ENCODE results near the gene P2RX1.
A peak's percentile ranks its signal among the peaks of the same experiment; 100 is the strongest.

P2RX1 gene

GRCh38 chr17:3962217-3962964 lies 46.1 kb upstream of the P2RX1 start:
- H3K4me3 ChIP-seq (ENCODE audit: low read depth, low read length), result peak overlapping the region; percentile 92

GRCh38 chr17:3961564-3962047 lies 45.3 kb upstream of the P2RX1 start:
- no peak for TF ChIP-seq CTCF (IDR thresholded peaks at IDR 0.05; ENCODE audit: insufficient read depth, low read depth, low read length, missing control alignments)
- peak overlapping the region; percentile 23 for H3K4me3 ChIP-seq (ENCODE audit: low read depth, low read length)
- peak; percentile 82 for DNase-seq (ENCODE audit: low read depth)

More at GRCh38 chr17:3962217-3962964, 46.1 kb upstream of the P2RX1 start:
- no peak for TF ChIP-seq CTCF (IDR thresholded peaks at IDR 0.05; ENCODE audit: insufficient read depth, low read depth, low read length, missing control alignments)
- DNase-seq (ENCODE audit: low read depth), result no peak

GRCh38 chr17:3960764-3961163 lies 44.5 kb upstream of the P2RX1 start:
- no peak overlapping the region for H3K4me3 ChIP-seq (ENCODE audit: low read depth, low read length)
- DNase-seq (ENCODE audit: low read depth), result no peak
- TF ChIP-seq CTCF (IDR thresholded peaks at IDR 0.05; ENCODE audit: insufficient read depth, low read depth, low read length, missing control alignments), result no peak

GRCh38 chr17:3959921-3960601 lies 43.8 kb upstream of the P2RX1 start:
- DNase-seq (ENCODE audit: low read depth), result no peak
- H3K4me3 ChIP-seq (ENCODE audit: low read depth, low read length), result no peak overlapping the region
- TF ChIP-seq CTCF (IDR thresholded peaks at IDR 0.05; ENCODE audit: insufficient read depth, low read depth, low read length, missing control alignments), result no peak

- no peak for DNase-seq (ENCODE audit: low read depth)
- TF ChIP-seq CTCF (IDR thresholded peaks at IDR 0.05; ENCODE audit: insufficient read depth, low read depth, low read length, missing control alignments), result no peak
- no peak overlapping the region for H3K4me3 ChIP-seq (ENCODE audit: low read depth, low read length)
Measured at GRCh38 chr17:3959295-3959899, 43.1 kb upstream of the P2RX1 start.

GRCh38 chr17:3957735-3958599 lies 41.7 kb upstream of the P2RX1 start:
- no peak for TF ChIP-seq CTCF (IDR thresholded peaks at IDR 0.05; ENCODE audit: insufficient read depth, low read depth, low read length, missing control alignments)
- H3K4me3 ChIP-seq (ENCODE audit: low read depth, low read length), result no peak overlapping the region
- DNase-seq (ENCODE audit: low read depth), result no peak
